8988T (cell line): ENCODE data around the gene EHD3.

Experiments used
- DNase-seq: peaks from one replicate; pipeline ENCODE4 v3.0.0; 2011

Gene EHD3

DNA sequence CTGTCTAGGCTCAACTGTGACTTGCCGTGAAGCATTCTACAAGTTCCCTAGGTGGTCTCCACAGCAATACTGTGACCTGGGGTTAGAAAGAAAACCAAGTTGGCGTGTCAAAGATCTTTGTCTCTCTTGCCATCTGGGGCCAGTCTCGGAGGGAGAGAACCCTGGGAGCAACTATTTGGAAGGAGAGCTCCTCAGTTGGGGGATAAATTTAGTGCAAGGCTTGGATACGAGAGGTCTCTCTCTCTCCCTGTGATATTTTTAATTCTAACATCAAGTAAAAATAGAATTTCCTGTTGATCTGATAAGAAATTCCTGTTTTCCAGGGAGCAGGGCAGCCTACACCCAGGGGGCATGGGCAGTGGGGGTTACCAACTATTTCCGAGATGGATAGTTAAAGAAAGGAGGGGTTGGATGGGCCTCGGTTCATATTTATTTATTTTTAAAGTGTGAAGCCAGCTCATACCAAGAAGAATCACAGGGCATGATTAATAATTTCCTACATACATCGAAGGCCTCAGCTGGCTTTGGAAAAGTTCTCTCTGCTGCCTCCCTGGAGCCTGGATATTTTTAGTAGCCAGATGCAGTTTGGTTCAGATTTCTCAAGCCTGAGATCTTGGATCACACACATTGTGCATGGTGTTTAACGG is 62.8 kb downstream of the EHD3 start:
- no peak for DNase-seq

DNA sequence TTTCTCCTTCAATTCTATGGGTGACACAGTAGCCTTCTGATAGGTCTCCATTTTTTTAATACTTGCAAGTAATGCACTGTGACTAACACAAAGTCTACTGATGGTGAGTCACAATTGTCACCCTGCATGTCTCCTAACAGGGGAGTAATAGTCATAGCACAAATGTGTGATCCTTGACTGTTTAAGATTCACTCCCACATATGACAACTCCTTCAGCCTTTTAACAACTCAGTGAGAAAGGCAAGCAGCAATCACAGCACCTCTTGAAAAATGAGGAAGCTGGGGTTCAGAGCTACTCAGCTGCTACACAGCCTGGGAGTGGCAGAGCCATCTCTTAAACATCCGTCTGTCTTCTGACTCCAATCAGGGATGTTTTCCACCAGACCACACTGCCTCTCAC is 63.8 kb downstream of the EHD3 start:
- no peak for DNase-seq

DNA sequence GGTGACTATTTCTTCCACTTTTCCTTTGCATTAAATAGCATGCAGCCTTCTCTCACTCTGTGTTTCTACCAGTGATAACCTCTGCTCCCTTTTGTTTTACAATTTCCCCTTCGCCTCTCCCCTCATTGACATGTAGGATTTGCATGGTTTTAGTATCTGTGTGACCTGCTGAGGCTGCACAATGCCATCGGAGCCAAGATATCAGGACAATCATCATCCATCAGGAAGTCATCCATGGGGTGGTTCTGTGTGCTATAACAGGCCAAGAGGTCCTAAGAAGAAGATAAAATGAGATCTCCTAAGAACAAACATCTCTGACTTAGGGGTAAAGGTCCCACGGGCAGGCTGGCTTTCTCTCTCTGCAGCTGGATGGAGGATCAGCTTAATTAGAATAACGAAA is 65.6 kb downstream of the EHD3 start:
- no peak for DNase-seq

DNA sequence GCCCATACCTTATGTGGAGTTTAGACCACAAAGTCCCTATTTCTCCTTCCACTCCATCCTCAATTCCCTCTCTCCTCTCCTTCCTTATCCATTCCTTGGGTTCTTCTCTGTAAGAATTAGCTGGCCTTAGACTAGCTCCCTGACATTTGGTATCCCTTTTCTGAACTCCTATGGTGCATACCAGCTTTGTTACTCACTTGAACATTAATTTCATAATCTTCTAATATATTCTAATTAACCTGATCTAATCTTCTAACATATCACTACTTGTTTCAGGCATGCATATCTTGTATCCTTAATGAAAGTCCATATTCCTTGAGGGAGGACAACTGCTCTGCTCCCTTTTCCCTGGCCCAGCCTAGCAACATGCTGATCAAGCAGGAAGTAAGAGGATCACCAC is 66.4 kb downstream of the EHD3 start:
- no peak for DNase-seq

DNA sequence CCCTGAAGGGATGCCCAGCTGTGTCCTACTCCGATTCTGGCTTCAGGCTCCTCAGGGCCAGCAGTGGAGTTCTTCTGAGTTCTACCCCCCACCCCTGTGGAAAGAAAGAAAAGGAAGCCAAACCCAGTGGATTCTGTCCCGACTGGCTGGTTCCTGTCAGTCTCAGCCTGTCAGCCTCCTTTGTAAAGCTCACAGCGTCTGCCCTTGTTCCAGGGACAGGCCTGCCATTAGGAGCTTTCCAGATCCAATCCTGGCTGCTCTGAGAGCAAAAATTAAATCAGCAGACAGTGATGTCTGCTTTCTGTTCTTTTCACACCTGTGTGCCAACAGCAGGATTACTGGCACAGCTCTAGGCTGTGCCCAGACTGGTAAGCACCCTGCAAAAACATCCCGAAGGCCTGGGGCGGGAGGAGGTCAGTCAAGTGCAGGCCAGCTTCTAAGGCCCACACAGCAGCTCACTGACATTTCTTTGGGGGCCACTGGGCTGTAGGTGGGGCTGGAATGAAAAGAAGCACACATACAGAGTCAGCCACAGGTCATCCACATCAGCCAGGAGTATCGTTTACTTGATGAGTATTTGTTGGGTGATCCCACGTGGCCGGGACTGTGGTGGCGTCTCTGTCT is 69.1 kb downstream of the EHD3 start:
- DNase-seq = no peak

DNA sequence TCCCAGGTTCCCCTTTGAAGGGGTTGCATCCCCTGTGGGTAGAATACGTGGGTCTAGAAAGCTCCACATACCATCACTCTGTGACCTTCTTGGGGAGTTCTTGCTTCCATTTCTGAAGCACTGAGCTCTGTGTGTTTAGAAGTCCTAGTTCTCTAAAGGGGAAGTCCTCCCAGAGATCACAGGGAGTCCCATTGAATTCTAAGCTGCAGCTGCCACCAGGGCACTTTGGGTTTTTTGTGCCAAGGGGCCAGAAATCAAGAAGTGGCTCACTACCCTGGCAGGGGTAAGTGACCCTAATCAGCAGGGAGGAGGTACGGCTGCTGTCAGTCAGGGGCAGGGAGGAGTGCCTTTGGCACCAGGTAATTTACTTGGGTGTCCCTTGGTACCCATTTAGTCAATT is 70.9 kb downstream of the EHD3 start:
- no peak for DNase-seq

DNA sequence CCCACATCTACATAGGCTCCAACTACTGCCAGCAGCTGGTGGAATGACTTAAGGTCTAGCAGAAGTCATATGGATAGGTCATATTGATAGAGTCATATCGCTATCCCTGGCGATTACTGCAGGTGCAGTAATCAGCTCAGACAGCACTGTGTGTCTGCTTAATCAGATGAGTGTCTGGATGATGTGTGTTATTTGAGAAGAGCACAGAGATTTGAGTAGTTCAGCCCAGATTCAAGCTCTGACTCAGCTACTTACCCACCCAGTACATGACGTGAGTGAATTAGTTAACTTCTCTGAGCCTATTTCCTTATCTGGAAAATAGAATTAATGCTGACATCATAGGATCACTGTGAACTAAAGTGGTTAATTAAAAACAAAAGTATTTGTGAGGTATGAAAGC is 78.9 kb downstream of the EHD3 start:
- no peak for DNase-seq

DNA sequence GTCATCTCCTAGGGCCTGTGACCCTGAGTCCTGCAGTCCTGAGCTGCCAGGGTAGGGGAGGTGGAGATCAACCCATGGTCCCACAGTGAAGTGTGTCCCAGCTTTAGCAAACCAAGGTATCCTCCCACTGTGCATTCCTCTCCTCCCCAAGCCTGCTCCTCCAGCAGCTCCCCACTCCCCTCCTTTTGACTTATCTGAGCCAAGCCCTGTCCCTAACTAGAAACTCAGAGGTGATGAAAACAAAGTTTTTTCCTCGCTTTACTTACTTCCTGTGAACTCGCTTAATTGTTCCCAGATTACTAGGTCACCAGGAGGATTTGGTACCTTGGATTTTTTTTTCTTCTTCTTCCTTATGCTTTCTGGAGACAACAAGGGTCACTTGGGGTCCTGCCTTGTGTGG is 80.8 kb downstream of the EHD3 start:
- no peak for DNase-seq

DNA sequence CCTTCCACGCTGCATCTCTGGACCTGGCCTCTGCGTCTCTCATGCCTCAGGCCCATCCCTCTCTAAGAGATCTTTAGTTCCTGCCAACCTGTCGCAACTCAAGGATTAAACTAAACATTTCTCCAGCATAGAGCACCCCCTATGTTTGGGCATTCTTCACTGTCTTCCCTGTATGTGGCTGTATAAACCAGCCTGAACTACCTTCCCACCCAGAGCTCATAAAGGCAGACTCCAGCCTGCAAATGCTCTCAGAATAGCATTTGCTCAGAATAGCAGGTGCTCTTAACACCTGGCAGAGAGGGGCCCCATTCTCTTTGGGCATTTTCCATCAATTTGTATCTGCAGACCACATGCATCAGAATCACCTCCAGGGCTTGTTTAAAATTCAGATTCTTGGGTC is 83.4 kb downstream of the EHD3 start:
- DNase-seq = no peak

DNA sequence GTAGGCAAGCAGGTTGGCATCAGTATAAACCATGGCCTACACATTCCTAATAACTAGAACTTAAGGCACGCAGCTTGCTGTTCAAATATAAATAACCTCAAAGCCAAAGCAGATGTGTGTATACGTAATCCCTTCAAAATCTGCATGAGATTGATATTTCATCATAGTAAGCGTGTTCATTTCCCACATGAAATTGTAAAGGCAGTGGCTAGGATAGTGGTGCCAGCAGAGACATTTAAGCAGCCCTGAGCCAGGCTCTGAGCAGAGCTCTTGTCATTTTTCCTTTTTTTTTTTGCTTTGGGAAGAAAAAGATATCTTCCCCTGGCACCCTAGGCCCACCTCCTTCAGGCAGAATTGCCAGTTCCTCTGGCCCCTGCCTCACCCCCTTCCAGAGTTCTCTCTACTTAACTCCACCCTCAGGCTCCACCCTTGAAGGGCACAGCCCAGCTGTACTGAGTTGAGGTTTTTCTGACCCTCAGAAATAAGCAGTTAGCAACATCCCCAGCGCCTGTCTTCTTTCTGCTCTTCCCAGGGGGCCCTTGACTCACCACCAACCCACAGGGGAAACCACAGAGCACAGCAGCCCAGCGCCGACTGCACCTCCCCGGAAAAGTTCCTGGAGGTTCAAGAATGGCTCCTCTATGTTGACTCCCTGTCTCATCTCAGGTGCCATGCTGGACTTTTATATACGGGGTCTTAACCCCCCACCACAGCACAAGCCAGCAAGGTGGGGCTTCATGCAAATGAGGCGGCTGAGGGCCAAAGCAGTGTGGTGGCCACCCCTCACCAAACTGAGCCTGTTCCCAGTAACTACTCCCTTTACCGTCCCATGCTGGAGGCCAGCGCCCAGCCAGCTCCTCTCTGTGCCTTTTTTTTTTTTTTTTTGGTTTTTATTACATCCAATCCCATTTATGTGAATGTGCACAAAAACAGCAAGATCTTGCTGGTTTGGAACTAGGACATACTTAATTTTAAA is 84.7 kb downstream of the EHD3 start:
- no peak for DNase-seq
